ENCODE data around the gene CTLA4.

GRCh38 chr2:203841654-203842053 lies 25.9 kb upstream of the CTLA4 start:
- TF ChIP-seq EZH2 (IDR thresholded peaks at IDR 0.05; ENCODE audit: insufficient read depth, poor library complexity, severe bottlenecking) (no peak), EZH2phosphoT487 (IDR thresholded peaks at IDR 0.05; ENCODE audit: insufficient read depth, low read depth) (no peak)
